SK-N-MC (cell line): ENCODE measurements around the gene SNX1.
A peak's percentile ranks its signal among the peaks of the same experiment; 100 is the strongest.
"Not testable (repeated sequence)": the region's sequence is repeated elsewhere in the genome, so short reads cannot be mapped to it uniquely, and the experiment has no call there.

ENCODE experiments used
- DNase-seq: peaks from one replicate; pipeline ENCODE4 v3.0.0-alpha.2; 2011; ENCODE audit warnings: low read depth, low spot score
- H3K27ac ChIP-seq: fragments of 200-600 bp; sonication (generic); 2 replicates; pipeline ENCODE4 v1.5.1; 2016; ENCODE audit warnings: mixed run types
- H3K36me3 ChIP-seq: fragments of 200-600 bp; sonication (generic); 2 replicates; pipeline ENCODE4 v1.6.1; 2017; ENCODE audit warnings: antibody characterized with exemption, low read length, mixed read lengths; ENCODE audit not compliant: insufficient read depth
- H3K4me3 ChIP-seq: fragments of 200-600 bp; sonication (generic); 2 replicates; pipeline ENCODE4 v1.5.1; 2016
- H3K9ac ChIP-seq: fragments of 200-600 bp; sonication (generic); 2 replicates; pipeline ENCODE4 v1.8.0; 2017; ENCODE audit warnings: mixed run types, mixed read lengths; ENCODE audit not compliant: insufficient read length
- H3K9me3 ChIP-seq: fragments of 200-600 bp; sonication (generic); 2 replicates; pipeline ENCODE4 v1.6.1; 2017; ENCODE audit warnings: low read depth, mild to moderate bottlenecking, antibody characterized with exemption, low read length, moderate library complexity, mixed read lengths
- EZH2 ChIP-seq: fragments of 200-600 bp; sonication (generic); IDR thresholded peaks from one replicate; pipeline ENCODE4 v1.6.1; 2017; ENCODE audit warnings: antibody characterized with exemption
- FOXP2 ChIP-seq: optimal IDR thresholded peaks from 2 replicates; pipeline ENCODE3; 2011; ENCODE audit warnings: mild to moderate bottlenecking, moderate library complexity; ENCODE audit not compliant: insufficient read depth; ENCODE audit errors: extremely low read length, control extremely low read depth
- POLR2AphosphoS5 ChIP-seq: IDR thresholded peaks from 2 replicates; pipeline ENCODE4 v1.6.1; 2012; ENCODE audit warnings: mild to moderate bottlenecking, low read depth, low read length, borderline replicate concordance

Gene SNX1

DNA sequence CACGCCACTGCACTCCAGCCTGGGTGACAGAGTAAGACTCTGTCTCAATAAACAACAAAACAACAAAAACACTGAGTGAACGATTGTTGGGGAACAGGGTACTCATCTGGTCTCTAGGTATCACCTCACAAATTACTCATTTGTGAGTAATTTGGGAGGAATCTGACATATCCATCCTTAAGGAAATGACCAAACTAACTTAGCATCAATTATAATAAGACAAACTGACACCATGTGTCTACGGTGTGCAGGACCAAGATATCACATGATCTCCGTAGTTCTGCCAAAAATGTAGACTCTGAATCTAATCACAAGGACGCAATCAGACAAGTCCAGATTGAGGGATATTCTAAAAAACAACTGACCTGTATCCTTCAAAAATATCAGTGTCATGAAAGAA is 37.5 kb upstream of the SNX1 start:
- H3K9ac ChIP-seq, result no peak overlapping the region
- H3K4me3 ChIP-seq, result no peak overlapping the region
- no peak for DNase-seq
- no peaks in the 10 kb centered on the region for H3K9me3 ChIP-seq
- H3K36me3 ChIP-seq, result no peaks in the 10 kb centered on the region
- no peak for TF ChIP-seq POLR2AphosphoS5
- H3K27ac ChIP-seq, result no peak overlapping the region

DNA sequence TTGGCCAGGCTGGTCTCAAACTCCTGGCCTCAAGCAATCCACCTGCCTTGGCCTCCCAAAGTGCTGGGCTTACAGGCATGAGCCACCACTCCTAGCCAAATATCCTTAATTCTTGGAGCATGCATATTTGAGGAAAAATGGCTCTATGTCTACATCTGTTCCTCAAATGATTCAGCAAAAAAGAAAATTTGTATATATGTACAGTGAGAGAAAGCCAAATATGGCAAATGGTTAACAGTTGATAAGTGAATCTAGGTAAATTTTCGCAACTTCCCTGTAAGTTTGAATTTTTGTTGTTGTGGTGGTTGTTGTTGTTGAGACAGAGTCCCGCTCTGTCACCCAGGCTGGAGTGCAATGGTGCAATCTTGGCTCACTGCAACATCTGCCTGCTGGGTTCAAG is 36.7 kb upstream of the SNX1 start:
- H3K4me3 ChIP-seq, H3K36me3 ChIP-seq, H3K27ac ChIP-seq, H3K9ac ChIP-seq, DNase-seq, H3K9me3 ChIP-seq: not testable (repeated sequence)

DNA sequence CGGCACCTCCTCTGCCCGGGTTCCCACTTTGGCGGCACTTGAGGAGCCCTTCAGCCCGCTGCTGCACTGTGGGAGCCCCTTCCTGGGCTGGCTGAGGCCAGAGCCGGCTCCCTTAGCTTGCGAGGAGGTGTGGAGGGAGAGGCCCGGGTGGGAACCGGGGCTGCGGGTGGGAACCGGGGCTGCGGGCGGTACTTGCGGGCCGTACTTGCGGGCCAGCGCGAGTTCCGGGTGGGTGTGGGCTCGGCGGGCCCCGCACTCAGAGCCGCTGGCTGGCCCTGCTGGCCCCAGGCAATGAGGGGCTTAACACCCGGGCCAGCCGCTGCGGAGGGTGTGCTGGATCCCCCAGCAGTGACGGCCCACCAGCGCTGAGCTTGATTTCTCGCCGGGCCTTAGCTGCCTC is 35.1 kb upstream of the SNX1 start:
- no peak overlapping the region for H3K9ac ChIP-seq
- no peak overlapping the region for H3K4me3 ChIP-seq
- DNase-seq, result no peak
- H3K9me3 ChIP-seq, result no peaks in the 10 kb centered on the region
- H3K36me3 ChIP-seq, result no peaks in the 10 kb centered on the region
- TF ChIP-seq FOXP2 (no peak), POLR2AphosphoS5 (no peak), EZH2 (no peak)
- no peak overlapping the region for H3K27ac ChIP-seq

DNA sequence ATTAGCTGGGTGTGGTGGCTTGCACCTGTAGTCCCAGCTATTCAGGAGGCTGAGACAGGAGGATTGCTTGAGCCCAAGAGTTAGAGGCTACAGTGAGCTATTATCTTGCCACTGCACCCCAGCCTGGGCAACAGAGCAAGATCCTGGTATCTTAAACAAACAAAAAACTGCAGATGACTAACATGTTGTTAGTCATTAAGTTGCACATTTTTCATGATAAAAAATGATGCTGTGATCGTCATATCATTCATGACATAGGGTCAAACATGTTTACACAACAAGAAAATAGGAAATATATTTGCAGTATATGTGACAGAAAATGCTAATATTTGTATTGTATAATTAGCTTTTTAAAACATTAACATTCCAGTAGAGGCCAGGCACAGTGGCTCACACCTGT is 29.3 kb upstream of the SNX1 start:
- Histone ChIP-seq H3K27ac (no peak overlapping the region), H3K4me3 (no peak overlapping the region), H3K9ac (no peak overlapping the region), H3K36me3 (peaks cover 3% of the 10 kb centered on the region; the same call in 1 of the 2 replicates), H3K9me3 (no peaks in the 10 kb centered on the region)
- no peak for DNase-seq
- TF ChIP-seq EZH2, result no peak
- TF ChIP-seq POLR2AphosphoS5, result no peak
- TF ChIP-seq FOXP2, result no peak

DNA sequence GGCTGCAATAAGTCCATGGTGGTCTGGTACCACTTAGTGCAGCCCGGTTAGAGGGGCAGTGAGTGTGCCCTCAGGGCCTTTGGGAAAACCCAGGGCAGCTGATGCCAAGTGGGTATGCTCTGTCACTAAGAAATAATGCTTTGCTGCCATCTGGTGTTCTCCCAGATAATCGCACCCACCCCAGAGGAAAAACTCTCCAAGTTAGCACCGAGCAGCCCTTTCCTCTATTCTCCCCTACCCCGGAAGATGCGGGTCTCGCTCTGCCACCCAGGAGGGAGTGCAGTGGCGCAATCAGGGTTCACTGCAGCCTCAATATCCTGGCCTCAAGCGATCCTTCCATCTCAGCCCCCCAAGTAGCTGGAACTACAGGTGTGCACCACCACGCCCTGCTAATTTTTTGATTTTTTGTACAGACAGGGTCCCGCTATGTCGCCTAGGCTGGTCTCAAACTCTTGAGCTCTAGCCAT is 28.2 kb upstream of the SNX1 start:
- DNase-seq, result peak; percentile 64
- Histone ChIP-seq H3K36me3 (peaks cover 12% of the 10 kb centered on the region), H3K9me3 (no peaks in the 10 kb centered on the region), H3K27ac (no peak overlapping the region), H3K4me3 (no peak overlapping the region), H3K9ac (no peak overlapping the region)
- TF ChIP-seq FOXP2 (no peak), EZH2 (no peak), POLR2AphosphoS5 (no peak)

DNA sequence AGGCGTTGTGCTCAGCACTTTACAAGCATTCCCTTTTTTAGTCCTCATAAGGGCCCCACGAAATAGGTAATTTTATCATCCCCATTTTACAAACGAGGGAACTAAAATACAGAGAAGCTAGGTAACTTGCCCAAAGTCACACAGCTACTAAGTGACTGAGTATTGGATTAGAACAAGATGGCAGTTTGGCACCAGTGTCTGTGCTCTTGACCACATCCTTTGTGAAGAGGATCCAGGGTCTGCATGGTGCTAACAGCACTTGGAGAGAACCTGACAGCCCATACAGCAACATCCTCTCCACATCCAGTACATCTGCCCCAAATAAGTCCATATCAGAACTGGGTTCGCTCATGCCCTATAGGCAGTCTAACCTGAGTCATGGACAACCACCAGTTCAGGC is 27.6 kb upstream of the SNX1 start:
- no peak for DNase-seq
- Histone ChIP-seq H3K36me3 (peaks cover 12% of the 10 kb centered on the region), H3K4me3 (no peak overlapping the region), H3K9me3 (no peaks in the 10 kb centered on the region), H3K9ac (no peak overlapping the region), H3K27ac (no peak overlapping the region)
- no peak for TF ChIP-seq FOXP2
- no peak for TF ChIP-seq EZH2
- no peak for TF ChIP-seq POLR2AphosphoS5

DNA sequence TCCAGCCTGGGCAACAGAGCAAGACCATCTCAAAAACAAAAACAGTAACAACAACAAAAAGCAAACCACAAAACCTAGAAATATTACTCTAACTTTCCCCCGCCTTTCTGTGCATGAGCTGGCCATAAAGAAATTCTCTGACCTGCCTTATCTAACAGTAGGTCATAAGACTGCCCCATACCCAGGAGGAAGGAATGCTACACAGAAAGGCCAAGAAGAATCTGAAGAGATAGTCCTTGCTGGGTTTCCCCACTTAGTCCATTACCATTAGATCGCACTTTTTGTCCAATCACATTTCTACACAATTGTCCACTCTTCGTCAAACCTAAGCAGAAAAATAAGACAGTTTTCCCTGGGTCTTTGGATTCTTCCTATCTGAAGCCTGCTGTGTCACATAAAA is 25.7 kb upstream of the SNX1 start:
- Histone ChIP-seq H3K27ac (no peak overlapping the region), H3K9ac (no peak overlapping the region), H3K9me3 (no peaks in the 10 kb centered on the region), H3K36me3 (peaks cover 29% of the 10 kb centered on the region), H3K4me3 (no peak overlapping the region)
- DNase-seq, result no peak
- no peak for TF ChIP-seq POLR2AphosphoS5
- TF ChIP-seq FOXP2, result no peak
- no peak for TF ChIP-seq EZH2

DNA sequence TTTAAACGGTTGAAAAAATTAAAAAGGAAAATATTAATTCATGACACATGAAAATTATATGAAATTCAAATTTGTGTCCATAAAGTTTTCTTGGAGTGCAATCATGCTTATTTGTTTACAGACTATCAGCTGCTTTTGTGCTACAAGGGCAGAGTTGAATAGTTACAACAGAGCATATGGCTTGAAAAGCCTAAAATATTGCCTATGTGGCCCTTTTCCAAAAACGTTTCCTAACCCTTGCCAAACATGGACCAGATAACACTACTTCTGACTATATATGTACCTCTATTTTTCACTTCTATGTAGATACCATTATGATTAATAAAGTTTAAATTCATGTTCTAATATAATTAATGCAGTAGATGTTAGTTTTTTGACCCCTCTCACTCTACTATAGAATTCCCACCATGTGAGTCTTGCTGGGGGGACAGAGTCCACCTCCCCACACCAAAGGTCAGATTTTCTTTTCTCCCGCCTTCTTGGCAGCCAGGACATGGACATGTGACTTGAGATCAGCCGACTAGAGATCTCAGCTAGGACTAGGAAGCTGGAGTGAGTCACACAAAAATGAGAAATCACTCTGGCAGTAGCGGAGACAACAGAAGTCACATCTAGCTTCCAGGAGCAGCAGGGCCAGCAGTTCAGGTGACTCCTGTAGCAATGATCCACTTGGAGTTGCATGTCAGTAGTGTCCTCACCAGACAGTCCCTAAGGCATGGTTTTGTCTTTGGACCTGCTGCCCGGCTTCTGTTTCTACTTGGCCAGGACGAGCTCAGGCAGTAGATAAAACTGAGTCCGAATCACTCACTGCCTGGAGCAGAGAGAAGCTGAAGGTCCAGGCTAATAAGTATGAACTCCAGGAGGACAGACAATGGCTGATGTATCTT is 24.6 kb upstream of the SNX1 start:
- no peak for DNase-seq
- H3K4me3 ChIP-seq, result no peak overlapping the region
- H3K36me3 ChIP-seq, result peaks cover 29% of the 10 kb centered on the region
- H3K27ac ChIP-seq, result no peak overlapping the region
- H3K9me3 ChIP-seq, result no peaks in the 10 kb centered on the region
- no peak overlapping the region for H3K9ac ChIP-seq
- no peak for TF ChIP-seq POLR2AphosphoS5
- no peak for TF ChIP-seq EZH2
- no peak for TF ChIP-seq FOXP2

DNA sequence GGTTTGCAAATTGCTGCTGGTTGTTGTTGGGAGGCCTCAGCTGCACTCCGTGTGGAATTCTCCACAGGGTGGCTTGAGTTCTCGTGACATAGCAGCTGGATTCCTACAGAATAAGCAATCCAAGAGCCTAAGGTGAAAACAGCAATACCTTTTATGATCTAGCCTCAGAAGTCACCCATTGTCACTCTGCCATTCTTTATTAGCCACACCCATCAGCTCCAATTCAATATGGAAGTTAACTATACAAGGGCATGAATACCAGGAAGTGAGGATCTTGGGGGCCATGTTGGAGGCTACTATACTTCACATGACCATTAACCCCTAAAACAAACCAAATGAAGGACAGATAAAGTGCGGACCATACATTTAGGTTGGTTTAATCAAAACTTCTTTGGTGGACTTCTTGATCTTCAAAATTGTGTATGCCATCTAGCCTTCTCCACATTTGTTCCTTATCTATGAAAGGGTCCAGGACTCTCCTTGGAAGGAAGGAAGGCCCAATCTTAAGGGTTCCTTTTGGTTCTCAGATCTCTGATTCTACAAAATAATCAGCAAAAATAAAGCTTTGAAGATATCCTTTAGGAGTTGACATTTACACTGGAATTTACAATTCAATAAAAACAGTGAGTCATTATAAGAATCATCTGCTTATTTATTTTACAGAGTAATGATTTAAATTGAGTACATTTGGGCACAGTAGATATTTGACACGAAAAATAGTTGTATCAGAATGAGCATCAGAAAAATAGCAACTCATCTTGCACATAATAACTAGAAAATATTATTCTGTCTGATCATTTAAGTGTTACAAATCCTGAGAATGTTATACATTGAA is 23.6 kb upstream of the SNX1 start:
- Histone ChIP-seq H3K27ac (no peak overlapping the region), H3K4me3 (no peak overlapping the region), H3K9ac (no peak overlapping the region), H3K36me3 (peaks cover 29% of the 10 kb centered on the region), H3K9me3 (no peaks in the 10 kb centered on the region)
- DNase-seq, result no peak
- no peak for TF ChIP-seq FOXP2
- TF ChIP-seq EZH2, result no peak
